Measurements from ENCODE around the gene TGFBR2. TPM values are rescaled to one million over a fixed set of nuclear protein-coding genes. Genes with fewer than 3 reads are reported as not detected.

The TGFBR2 gene
- total and polyA plus RNA-seq, 2 of the 13 experiments (the other 11 are each of a cell fraction or from before 2014, with no cell fraction given) = 82.2 to 187 TPM

- no peak for TF ChIP-seq HOXD1 (CRISPR knock-in tag; IDR thresholded peaks at IDR 0.05)
- peak; percentile 77 for TF ChIP-seq AGO2 (optimal IDR thresholded peaks at IDR 0.05; ENCODE audit: low read depth, low read length)
- TF ChIP-seq ZGPAT (CRISPR knock-in tag; IDR thresholded peaks at IDR 0.05) = no peak
- 0 out of 2 replicates have a peak, but pooled peaks have one; percentile 16 for TF ChIP-seq KDM2A (CRISPR knock-in tag; IDR thresholded peaks at IDR 0.05; ENCODE audit: borderline replicate concordance, low read depth)
- TF ChIP-seq ZNF441 (CRISPR knock-in tag; IDR thresholded peaks at IDR 0.05; ENCODE audit: borderline replicate concordance) = no peak
- TF ChIP-seq, protein P1, sequence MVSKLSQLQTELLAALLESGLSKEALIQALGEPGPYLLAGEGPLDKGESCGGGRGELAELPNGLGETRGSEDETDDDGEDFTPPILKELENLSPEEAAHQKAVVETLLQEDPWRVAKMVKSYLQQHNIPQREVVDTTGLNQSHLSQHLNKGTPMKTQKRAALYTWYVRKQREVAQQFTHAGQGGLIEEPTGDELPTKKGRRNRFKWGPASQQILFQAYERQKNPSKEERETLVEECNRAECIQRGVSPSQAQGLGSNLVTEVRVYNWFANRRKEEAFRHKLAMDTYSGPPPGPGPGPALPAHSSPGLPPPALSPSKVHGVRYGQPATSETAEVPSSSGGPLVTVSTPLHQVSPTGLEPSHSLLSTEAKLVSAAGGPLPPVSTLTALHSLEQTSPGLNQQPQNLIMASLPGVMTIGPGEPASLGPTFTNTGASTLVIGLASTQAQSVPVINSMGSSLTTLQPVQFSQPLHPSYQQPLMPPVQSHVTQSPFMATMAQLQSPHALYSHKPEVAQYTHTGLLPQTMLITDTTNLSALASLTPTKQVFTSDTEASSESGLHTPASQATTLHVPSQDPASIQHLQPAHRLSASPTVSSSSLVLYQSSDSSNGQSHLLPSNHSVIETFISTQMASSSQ (IDR thresholded peaks at IDR 0.05; ENCODE audit: low read depth) = no peak
- TF ChIP-seq, protein P1 (CRISPR knock-in tag; IDR thresholded peaks at IDR 0.05; ENCODE audit: borderline replicate concordance) = no peak
- TF ChIP-seq THAP7 (CRISPR knock-in tag; IDR thresholded peaks at IDR 0.05) = no peak
- TF ChIP-seq ZNF672 (CRISPR knock-in tag; IDR thresholded peaks at IDR 0.05) = no peak
- TF ChIP-seq ZNF17 (CRISPR knock-in tag; IDR thresholded peaks at IDR 0.05) = no peak
- TF ChIP-seq, protein P2, sequence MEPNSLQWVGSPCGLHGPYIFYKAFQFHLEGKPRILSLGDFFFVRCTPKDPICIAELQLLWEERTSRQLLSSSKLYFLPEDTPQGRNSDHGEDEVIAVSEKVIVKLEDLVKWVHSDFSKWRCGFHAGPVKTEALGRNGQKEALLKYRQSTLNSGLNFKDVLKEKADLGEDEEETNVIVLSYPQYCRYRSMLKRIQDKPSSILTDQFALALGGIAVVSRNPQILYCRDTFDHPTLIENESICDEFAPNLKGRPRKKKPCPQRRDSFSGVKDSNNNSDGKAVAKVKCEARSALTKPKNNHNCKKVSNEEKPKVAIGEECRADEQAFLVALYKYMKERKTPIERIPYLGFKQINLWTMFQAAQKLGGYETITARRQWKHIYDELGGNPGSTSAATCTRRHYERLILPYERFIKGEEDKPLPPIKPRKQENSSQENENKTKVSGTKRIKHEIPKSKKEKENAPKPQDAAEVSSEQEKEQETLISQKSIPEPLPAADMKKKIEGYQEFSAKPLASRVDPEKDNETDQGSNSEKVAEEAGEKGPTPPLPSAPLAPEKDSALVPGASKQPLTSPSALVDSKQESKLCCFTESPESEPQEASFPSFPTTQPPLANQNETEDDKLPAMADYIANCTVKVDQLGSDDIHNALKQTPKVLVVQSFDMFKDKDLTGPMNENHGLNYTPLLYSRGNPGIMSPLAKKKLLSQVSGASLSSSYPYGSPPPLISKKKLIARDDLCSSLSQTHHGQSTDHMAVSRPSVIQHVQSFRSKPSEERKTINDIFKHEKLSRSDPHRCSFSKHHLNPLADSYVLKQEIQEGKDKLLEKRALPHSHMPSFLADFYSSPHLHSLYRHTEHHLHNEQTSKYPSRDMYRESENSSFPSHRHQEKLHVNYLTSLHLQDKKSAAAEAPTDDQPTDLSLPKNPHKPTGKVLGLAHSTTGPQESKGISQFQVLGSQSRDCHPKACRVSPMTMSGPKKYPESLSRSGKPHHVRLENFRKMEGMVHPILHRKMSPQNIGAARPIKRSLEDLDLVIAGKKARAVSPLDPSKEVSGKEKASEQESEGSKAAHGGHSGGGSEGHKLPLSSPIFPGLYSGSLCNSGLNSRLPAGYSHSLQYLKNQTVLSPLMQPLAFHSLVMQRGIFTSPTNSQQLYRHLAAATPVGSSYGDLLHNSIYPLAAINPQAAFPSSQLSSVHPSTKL (CRISPR knock-in tag; IDR thresholded peaks at IDR 0.05) = no peak
- TF ChIP-seq, protein P3, sequence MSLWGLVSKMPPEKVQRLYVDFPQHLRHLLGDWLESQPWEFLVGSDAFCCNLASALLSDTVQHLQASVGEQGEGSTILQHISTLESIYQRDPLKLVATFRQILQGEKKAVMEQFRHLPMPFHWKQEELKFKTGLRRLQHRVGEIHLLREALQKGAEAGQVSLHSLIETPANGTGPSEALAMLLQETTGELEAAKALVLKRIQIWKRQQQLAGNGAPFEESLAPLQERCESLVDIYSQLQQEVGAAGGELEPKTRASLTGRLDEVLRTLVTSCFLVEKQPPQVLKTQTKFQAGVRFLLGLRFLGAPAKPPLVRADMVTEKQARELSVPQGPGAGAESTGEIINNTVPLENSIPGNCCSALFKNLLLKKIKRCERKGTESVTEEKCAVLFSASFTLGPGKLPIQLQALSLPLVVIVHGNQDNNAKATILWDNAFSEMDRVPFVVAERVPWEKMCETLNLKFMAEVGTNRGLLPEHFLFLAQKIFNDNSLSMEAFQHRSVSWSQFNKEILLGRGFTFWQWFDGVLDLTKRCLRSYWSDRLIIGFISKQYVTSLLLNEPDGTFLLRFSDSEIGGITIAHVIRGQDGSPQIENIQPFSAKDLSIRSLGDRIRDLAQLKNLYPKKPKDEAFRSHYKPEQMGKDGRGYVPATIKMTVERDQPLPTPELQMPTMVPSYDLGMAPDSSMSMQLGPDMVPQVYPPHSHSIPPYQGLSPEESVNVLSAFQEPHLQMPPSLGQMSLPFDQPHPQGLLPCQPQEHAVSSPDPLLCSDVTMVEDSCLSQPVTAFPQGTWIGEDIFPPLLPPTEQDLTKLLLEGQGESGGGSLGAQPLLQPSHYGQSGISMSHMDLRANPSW (CRISPR knock-in tag; IDR thresholded peaks at IDR 0.05; ENCODE audit: borderline replicate concordance) = no peak
- no peak for TF ChIP-seq XRCC5 (optimal IDR thresholded peaks at IDR 0.05; ENCODE audit: low read length)
- TF ChIP-seq SYNCRIP (IDR thresholded peaks at IDR 0.05; ENCODE audit: insufficient read depth, low read depth, low read length) = no peak
- no peak for TF ChIP-seq ZNF549 (CRISPR knock-in tag; IDR thresholded peaks at IDR 0.05)
- TF ChIP-seq KDM5A (IDR thresholded peaks at IDR 0.05; ENCODE audit: borderline replicate concordance, low read length) = no peak
Measured at GRCh38 chr3:30695302-30696061, 89.1 kb downstream of the TGFBR2 start (continued).

Measured in HepG2 (cell line).